Testis (tissue), 2 donors: Measurements from ENCODE around the gene DCLK1.

ENCODE experiments used
- POLR2A ChIP-seq: fragments of 450-650 bp; IDR thresholded peaks from one replicate; pipeline ENCODE4 v1.6.1; 2017; ENCODE audit warnings: antibody characterized with exemption, mild to moderate bottlenecking, moderate library complexity
- TF ChIP-seq, protein P1 (sequence below), 3 experiments: fragments of 450-650 bp in 2 of 3; fragments of 200-600 bp in 1 of 3; sonication (generic) in 1 of 3; IDR thresholded peaks; one replicate each; pipeline ENCODE4 v1.5.1; 2016 to 2019; ENCODE audit warnings: antibody characterized with exemption in 3 of 3, mild to moderate bottlenecking in 2 of 3, moderate library complexity in 1 of 3

DNA sequence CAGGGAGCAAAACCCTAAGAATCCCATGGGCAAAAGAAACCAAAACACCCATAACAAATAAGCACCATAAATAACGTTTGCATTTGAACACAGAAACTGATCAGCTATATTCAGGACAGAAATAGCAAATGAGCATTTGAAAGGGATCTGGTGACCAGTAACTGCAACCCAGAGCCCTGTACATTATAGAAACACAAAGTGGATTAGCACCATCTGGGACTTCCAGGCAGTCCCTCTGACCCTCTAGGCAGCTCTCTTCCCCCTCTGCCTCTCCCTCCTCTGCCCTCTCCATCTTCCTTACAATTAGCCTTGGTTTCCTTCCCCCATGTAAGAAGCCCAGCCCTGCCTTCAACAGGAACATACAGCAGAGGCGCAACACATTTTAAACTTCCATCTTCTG lies 215.0 kb downstream of the DCLK1 start:
- TF ChIP-seq, protein P1, sequence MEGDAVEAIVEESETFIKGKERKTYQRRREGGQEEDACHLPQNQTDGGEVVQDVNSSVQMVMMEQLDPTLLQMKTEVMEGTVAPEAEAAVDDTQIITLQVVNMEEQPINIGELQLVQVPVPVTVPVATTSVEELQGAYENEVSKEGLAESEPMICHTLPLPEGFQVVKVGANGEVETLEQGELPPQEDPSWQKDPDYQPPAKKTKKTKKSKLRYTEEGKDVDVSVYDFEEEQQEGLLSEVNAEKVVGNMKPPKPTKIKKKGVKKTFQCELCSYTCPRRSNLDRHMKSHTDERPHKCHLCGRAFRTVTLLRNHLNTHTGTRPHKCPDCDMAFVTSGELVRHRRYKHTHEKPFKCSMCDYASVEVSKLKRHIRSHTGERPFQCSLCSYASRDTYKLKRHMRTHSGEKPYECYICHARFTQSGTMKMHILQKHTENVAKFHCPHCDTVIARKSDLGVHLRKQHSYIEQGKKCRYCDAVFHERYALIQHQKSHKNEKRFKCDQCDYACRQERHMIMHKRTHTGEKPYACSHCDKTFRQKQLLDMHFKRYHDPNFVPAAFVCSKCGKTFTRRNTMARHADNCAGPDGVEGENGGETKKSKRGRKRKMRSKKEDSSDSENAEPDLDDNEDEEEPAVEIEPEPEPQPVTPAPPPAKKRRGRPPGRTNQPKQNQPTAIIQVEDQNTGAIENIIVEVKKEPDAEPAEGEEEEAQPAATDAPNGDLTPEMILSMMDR (IDR thresholded peaks at IDR 0.05): no peak
- no peak for TF ChIP-seq POLR2A
